NCI-H2171 (cell line): ENCODE data around the gene GPI.
"Not testable (repeated sequence)": the region's sequence is repeated elsewhere in the genome, so short reads cannot be mapped to it uniquely, and the experiment has no call there.

Experiments
- DNase-seq: peaks from one replicate; lab custom pipeline; 2025; lab: John Stamatoyannopoulos, UW

GPI gene

DNA sequence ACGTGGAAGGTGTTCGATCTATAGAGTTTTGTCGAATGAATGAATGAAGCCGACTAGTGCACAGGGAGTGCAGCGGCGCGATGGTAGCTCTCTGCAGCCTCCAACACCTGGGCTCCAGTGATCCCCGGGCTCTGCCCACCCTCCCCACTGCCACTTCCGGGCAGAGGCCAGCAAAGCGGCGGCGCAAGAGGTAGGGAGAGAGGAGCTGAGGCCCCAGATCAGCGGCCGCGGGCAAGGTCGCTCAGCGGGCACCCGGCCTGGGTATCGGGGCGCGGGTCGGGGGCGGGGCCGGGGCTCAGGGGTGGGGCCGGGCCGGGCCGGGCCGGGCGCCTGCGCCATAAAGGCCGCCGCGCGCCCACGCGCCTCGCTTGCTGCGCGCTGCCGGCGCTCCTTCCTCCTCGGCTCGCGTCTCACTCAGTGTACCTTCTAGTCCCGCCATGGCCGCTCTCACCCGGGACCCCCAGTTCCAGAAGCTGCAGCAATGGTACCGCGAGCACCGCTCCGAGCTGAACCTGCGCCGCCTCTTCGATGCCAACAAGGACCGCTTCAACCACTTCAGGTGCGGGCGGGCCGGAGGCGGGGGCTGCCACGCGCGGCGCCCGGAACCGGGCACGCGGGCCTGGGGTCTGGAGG, at the start of gene GPI:
TSS of gene GPI (plus strand) at position 367 of the 633 bp plus-strand sequence. CDS start at position 438, 71 bp downstream.
- DNase-seq: peak; percentile 65

DNA sequence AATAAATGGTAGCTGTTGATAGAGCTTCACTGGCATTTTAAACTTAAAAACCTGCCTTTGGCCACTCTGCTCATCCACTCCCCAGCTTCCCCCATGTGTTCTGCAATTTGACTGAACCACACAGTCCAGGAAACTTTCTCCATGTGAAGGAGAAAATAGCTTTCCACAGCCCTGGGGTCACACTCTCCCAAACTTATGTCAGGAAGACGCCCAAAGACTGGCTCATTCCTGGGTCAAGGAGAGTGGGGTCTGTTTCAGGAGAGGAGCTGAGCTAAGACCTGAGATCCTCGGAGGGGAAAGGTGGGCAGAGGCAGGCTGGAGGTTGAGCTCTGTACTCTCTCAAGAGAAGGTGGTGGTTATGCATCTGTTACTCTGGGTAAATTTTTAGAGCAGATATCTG, 48.7 kb upstream of the GPI start:
- no peak for DNase-seq

- no peak for DNase-seq
These were observed 48.2 kb upstream of the GPI start for GRCh38 chr19:34316741-34317301.

DNA sequence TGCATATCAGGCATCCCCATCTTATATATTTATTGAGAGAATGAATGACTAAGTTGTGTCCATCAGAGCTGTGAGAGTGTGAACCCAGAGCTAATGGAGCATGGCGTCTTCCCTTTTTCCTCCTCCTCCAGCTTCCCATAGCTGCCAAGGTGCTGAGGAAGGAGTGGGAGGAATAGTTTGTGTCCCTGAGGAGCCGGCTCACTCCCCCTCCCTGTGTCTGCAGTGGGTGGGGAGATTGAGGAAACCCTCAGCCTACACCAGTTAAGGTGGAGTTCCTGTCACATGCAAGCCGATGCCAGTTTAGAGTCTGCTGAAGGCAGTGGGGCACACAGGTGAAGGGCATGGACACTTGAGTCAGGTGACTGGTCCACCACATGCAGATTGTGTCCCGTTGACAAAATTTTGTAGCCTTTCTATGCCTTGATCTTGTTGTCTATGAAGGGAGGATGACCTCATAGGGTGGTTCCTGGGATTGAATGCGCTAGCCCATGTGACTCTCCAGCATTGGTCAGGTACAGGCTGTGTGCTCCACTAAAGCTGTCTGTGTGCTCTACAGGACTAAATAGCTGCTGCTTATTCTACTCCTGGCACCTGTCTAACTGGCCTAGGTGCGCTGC, 47.6 kb upstream of the GPI start:
- no peak for DNase-seq

DNA sequence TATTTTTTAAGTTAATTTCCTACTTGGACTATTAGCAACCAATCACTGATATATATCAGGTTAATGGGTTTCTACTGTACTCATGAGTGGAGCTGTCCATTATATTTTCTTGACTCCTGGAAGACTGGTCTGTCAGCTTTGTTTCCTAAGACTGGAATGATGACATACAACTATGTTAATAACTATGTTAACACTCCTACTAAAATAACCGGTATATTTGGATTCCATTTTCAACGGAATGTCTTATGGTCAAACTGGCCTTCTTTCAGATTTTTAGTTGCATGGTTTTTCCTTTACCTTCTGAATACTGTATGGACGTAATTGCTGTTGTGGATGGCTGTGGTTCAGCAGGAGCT, 45.8 kb upstream of the GPI start:
- no peak for DNase-seq

GRCh38 chr19:34319785-34320184, 45.2 kb upstream of the GPI start:
- DNase-seq: no peak

DNA sequence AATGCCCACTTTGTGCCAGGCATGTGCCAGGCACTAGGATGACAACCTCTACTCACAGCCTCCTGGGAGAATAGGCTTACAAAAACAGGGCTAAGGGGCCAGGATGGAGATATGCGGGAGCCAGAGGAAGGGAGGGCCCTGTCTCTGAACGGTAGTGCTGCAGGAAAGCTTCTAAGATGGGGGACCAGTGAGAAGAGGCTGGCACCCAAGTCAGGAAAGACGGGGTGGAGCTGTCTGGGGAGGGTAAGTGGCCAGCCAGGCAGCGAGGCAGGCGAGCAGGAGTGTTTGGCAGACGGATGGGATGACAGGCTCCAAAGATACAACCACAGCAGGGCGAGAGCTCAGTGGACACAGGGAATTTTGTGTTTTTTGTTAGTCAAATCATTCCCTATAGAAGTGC, 44.7 kb upstream of the GPI start:
- DNase-seq: no peak

GRCh38 chr19:34321735-34322134, 43.3 kb upstream of the GPI start:
- DNase-seq: no peak

DNA sequence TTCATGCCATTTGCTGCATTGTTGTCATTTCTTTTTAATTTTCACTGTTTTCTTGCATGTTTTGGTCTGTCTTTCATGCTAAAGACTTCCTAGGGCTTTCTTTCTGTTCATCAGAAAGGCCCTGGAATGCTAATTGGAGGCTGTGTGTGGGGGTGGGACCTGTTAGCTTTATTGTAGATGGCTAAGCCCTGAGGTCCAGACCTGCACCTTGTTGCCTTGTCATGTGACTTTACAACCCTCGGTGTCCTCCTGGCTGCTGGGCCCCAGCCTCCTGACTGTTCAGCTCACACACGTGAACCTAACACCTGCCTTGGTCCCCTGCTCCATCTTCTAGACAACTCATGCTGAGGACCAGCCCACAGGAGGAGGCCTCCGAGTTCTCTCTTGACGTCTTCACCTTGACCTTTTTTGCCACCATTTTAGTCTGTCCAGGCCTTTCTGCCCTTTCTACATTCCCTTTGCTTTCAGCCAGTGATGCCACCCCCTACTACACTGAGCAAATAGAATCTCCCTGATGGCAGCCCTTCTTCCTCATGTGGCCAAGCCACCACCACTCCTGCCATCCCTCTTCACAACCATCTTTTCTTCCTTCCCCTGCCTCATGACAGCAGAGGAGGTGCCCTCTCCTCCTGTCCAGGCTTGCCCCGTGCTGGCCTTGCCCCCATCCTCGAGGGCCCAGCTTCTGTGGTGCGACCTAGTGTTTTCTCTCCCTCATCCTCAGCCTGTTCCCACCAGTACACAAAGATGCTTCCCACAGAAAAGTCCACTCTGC, 41.4 kb upstream of the GPI start:
- DNase-seq: no peak

GRCh38 chr19:34324320-34324719, 40.7 kb upstream of the GPI start:
- no peak for DNase-seq

DNA sequence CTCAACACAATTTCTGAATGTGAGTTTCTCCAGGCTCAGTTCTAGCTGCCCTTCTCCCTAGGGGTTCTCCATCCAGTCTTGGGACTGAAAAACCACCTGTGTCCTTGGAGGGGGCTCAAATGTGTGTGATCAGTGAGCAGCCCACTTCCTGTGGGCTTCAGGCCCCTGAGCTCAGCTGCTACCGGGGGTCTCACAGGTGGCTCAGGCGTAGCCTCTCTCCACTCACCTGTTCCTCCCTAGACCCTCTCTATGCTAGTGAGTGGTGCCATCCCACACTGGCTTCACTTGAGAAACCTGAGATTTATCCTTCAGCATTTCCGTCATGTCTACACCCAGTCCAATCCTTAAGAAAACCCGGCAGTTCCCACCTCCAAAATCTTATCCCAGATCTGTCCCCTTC, 39.8 kb upstream of the GPI start:
- DNase-seq: no peak

GRCh38 chr19:34325981-34326787, 38.8 kb upstream of the GPI start:
- DNase-seq: no peak

GRCh38 chr19:34327851-34328250, 37.1 kb upstream of the GPI start:
- DNase-seq: no peak

DNA sequence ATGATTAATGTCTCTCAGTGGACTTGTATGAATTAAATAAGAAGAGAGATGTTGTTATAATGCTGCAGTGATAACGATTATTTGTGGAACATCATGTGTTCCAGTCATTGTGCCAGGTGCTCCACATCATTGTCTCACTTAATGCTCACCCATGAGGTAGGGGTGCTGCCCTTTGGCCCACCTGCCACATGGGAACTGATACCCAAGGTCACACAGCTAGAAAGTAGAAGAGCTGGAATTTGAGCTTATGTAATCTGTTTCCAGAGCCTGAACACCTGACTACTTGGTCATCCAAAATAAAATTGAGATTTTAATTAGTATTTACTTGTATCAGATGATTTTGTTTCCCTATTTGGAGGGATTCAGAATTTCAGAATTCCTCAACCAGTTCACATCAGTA, 36.0 kb upstream of the GPI start:
- DNase-seq: no peak

DNA sequence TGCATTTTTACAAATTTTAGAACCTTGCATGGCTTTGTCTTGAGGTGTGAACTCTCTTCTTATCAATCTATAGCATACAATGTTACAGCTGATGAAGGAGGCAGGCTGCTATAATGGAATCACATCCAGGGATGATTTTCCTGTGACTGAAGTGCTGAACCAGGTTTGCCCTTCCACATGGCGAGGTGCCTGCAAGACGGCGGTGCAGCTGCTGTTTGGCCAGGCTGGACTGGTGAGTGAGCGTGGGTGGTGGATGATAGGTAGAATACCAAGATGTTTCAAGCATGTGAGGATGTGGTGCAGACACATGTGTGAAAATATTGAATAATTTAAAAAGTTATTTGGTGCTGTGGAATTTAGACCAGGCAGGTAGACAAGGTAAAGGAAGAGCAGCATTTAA, 34.9 kb upstream of the GPI start:
- no peak for DNase-seq

- not testable (repeated sequence) for DNase-seq
These were observed 34.4 kb upstream of the GPI start for GRCh38 chr19:34330596-34330995.

DNA sequence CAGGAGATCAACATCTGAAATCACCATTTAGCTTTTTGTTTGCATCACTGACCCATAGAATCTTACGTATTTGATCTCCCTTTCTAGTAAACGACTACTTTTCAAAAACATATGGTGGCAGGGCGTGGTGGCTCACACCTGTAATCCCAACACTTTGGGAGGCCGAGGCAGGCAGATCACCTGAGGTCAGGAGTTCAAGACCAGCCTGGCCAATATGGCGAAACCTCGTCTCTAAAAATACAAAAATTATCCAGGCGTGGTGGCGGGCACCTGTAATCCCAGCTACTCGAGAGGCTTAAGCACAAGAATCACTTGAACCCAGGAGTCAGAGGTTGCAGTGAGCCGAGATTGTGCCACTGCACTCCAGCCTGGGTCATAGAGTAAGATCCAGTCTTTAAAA, 33.4 kb upstream of the GPI start:
- DNase-seq: not testable (repeated sequence)

DNA sequence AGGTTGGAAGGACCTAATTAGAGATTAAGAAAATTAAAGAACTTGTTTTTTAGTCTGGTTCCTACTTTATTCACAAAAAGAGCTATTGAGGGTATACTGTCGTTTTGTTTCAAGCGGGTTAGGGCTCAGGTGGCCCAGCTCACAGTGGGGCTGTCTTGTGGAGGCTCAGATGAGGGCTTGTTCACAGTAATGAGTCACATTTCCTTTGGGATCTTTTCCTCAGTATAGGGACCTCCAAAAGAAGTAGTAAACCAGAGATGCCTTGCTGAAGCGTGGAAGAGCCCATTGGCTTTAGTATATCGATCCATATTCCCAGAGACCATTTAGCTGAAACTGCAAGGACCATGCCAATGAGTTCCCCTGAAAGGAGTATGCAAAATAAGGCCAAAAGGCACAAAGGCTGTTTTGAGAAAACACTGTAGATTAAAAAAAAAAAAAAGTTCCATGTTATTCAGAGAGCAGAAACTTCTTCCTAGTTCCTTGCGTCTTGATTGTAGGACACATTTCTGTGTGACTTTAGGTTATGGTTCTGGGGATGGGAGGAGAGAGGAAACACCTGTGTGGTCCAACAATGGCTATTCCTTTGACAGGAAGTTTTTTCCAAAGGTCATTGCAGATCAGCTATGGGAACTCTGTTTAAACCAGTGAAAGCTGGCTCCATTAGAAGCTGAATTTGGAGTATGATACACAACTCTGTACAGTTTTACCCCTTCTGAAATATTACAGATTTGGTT, 32.8 kb upstream of the GPI start:
- no peak for DNase-seq

- DNase-seq: no peak
These were observed 29.1 kb upstream of the GPI start for GRCh38 chr19:34335914-34336313.

DNA sequence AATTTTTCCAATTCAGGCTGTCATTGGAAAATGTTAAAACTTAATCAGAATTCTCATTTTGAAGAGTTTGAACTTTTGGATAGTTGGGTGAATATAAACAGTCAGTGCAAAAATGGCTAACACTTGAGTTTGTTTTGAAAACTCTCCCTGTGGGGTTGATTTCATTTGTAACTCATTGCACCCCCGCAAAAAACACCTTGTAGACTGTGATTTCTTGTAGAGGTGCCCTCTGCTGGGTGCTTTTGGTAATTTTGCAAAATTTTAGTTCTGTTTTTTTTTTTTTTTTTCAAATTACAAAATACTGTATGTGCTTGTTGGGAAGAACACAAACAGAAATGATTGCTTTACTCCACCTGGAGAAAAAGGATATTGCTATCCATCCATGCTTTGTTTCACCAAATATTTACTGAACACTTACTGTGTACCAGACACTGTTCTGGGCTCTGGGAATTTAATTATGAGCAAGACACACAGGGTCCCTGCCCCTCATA, 28.2 kb upstream of the GPI start:
- DNase-seq: peak; percentile 18

- no peak for DNase-seq
These were observed 27.3 kb upstream of the GPI start for GRCh38 chr19:34337739-34338138.
